GM04504 (cell line): ENCODE results near the gene TM9SF1.
A peak's percentile ranks its signal among the peaks of the same experiment; 100 is the strongest.

Experiments
- DNase-seq: peaks from one replicate; pipeline ENCODE4 v3.0.0-alpha.2; 2012; ENCODE audit warnings: low read depth

TM9SF1 gene

DNA sequence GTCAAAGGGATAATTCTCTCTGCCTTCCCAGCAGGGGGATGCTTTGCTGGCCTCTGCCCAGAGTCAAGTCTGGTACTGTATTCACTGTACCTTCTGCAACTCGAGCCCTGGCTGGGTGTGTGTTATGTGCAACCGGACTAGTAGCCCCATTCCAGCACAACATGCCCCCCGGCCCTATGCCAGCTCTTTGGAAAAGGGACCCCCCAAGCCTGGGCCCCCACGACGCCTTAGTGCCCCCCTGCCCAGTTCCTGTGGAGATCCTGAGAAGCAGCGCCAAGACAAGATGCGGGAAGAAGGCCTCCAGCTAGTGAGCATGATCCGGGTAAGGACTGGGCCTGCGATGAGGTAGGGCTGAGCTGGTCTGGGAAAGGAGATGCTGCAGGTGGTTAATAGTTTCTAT, 44.7 kb downstream of the TM9SF1 start:
- no peak for DNase-seq

DNA sequence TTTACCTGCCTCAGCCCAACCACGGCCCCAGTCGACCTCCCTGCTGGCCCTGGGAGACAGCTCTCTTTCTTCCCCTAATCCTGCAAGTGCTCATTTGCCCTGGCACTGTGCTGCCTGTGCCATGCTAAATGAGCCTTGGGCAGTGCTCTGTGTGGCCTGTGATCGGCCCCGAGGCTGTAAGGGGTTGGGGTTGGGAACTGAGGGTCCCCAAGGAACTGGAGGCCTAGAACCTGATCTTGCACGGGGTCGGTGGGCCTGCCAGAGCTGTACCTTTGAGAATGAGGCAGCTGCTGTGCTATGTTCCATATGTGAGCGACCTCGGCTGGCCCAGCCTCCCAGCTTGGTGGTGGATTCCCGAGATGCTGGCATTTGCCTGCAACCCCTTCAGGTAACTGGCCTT, 45.2 kb downstream of the TM9SF1 start:
- no peak for DNase-seq

DNA sequence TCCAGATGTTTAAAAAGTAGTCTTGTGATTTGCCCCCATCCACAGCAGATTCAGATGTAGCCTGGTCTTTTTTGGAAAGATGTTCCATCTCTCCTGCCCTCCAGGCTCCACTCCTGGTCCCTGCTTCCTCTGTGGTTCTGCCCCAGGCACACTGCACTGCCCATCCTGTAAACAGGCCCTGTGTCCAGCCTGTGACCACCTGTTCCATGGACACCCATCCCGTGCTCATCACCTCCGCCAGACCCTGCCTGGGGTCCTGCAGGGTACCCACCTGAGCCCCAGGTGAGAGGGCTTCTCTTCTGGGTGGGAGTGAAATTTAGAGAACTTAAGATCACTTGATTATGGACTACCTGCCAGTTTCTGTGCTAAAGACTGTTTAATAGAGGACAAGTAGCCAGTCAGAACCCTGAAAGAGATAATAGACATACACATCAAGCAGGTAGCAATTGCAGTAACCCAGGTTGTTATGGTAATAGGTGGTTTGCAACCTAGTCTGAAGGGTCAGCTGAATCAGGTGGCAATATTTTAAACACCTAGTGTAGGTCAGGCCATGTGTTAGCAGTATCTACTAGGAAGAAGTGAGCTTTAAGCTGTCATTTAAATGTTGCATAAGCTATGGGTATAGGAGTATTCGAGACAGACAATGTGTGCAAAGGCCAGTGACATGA, 45.8 kb downstream of the TM9SF1 start:
- no peak for DNase-seq

DNA sequence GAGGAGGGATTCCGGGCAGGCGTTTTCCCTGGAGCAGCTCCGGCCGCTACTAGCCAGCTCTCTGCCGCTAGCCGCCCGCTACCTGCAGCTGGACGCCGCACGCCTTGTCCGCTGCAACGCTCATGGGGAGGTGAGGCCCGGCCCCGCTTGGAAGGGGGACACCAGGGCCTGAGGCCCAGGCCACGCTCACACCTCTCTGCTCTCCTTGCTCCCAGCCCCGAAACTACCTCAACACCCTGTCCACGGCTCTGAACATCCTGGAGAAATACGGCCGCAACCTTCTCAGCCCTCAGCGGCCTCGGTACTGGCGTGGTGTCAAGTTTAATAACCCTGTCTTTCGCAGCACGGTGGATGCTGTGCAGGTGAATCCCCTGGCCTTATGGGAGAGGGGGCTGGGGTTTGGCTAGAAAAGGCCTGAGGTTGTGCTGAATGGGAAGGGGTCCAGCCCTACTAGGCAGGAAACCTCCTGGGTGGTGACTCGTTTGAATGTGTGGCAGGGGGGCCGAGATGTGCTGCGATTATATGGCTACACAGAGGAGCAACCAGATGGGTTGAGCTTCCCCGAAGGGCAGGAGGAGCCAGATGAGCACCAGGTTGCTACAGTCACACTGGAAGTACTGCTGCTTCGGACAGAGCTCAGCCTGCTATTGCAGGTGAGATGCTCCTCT, 47.3 kb downstream of the TM9SF1 start:
- no peak for DNase-seq

DNA sequence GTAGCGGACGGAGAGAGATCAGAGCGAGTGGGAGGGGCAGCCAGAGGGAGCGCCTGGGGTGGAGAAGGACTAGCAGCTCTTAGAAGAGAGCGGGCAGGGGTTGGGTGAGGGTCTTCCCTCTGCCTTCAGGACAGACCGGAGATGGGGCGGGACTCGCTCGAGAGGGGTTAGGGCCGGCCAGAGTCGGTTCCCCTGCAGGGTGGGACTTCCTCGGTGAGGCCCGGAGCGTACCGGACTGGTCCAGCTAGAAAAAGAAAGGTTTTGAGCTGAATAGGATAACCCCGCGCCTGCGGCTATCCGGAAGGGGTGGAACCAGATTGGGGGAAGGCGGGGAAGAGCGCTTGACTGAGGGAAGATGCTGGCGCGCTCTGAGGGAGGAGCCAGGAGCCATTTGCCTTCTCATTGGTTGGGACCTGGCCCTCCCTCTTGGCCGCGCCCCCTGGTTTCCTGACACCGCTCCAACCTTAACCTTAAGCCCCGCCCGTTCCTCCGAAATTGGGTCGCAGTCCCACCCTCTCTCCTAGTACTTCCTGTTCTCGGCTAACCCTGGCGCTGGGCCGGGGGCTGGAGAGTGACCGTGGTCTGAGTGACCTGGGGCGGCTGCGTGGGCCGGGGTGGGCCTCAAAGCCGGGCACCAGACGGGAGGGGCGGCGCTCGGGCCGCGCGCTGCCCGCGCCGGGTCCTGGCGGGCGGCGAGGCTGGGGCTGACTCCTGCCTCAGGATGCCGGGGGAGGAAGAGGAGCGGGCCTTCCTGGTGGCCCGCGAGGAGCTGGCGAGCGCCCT, 48.1 kb downstream of the TM9SF1 start, which contains the start of gene RNF31:
TSS of gene RNF31 (plus strand) at position 521 of the 783 bp plus-strand sequence. CDS start at position 722, 201 bp downstream.
- DNase-seq = peak; percentile 97

DNA sequence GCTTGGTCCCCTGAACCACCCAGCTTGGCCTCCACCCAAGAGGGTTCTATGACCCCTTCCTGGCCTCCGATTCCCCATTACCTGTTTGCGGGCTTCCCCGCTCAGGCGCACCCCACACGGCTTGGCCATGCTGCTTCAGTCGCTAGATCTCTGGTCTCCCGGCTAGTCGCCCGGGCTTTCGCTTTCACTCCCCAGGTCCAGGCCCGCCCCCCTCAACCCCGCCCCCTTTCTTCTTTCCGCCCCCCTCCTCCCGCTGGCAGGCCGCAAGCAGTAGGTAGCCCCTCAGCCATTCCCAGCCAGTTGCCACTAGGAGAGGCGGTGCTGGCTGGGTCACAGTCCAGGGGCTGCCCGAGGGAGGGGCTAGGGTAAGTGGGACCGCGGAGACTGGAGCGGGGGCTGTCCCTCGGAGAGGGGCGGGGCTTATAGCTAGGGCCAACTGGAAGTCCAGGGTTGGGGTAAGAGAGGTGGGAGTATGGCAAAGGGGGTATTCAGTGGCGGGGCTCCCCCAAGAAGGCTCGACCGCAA, 48.7 kb downstream of the TM9SF1 start, which contains the start of gene PSME2:
TSS of gene PSME2 (minus strand) at position 158 of the 525 bp plus-strand sequence. CDS start at position 129, 29 bp downstream.
- peak; percentile 89 for DNase-seq

DNA sequence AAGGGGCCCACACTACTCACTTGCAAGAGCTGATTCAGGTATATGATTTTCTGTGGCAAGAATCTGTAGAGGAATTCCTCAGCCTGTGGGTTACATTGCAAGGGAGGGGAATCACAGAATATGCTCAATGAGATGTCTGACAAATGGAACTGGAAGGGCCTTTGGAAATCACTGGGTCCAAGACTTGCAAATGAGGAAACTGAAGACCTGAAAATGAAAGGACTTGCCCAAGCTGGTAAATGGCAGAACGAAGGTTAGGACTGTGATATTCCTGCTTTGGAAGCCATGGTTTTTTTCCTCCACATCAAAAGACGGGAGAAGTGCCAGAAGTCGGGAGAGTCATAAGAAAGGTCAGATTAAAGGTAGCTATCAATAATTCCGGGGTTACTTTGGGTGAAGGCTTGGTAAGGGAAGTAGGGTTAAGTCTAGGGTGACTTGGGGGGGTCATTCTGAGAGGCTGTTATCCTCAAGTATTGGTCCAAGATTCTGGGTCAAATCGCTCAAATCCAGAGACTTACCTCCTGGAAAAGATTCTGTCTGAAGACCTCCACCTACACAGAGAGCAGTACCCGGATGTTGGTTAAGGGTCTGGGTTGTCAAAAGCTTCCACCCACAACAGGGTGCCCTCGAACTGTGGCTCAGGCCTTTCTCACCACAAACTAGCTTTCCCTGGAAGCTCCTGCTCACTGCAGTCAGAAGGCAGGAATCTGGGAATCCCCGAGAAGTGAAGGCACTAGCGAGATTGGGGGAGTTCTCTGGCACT, 49.4 kb downstream of the TM9SF1 start:
- DNase-seq = no peak

DNA sequence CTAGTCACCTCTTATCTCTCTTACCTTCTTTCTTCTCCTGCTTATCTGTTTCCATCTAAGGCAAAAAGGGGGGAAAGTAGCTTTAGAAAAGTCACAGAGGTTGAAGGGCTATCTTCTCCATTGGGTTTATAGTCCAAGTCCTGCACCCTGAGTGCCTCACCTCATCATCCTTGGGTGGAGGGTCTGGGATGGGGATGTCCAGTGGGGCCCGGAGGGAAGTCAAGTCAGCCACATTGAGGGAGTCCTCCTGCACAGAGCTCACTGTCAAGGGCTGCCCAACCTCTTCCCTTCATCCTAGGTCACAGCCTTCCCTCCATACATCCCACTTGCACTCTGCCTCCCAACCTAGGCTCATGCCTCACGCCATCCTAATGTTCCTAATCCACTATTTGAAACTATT, 50.0 kb downstream of the TM9SF1 start:
- no peak for DNase-seq

DNA sequence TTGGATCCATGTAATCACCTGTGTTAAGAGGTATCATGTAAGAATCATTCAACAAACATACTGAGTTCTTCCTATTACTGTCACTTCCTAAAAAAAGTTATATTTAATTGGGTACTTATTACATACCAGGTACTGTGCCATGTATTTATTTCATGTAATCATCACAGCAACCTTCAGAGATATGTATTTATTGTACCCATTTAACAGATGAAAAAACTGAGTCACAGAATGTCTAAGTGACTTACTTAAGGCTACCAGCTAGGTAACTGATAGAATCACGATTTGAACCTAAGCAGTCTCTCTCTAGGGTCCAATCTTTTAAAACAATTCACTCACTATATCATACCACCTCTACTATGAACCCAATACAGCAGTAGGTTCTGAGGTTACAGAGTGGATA, 50.8 kb downstream of the TM9SF1 start:
- no peak for DNase-seq

DNA sequence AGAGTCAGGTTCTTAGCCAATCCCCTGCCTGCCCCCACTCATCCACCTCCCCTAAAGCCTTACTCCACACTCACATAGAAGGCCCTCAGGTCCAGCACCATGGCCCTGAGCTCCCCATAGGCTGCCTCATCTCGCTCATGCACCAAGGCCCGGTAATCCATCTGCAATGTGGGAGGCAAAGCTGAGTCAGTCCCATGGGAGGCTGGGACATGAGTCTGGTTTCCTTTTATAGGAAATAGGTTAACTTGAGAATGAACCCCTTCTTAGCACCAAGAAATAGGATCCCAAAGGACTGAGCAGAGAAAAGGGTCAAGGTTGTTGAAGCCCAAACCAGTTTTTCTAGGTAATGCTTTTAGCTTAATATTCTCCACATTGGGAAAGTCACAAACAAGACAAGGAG, 51.7 kb downstream of the TM9SF1 start:
- no peak for DNase-seq

DNA sequence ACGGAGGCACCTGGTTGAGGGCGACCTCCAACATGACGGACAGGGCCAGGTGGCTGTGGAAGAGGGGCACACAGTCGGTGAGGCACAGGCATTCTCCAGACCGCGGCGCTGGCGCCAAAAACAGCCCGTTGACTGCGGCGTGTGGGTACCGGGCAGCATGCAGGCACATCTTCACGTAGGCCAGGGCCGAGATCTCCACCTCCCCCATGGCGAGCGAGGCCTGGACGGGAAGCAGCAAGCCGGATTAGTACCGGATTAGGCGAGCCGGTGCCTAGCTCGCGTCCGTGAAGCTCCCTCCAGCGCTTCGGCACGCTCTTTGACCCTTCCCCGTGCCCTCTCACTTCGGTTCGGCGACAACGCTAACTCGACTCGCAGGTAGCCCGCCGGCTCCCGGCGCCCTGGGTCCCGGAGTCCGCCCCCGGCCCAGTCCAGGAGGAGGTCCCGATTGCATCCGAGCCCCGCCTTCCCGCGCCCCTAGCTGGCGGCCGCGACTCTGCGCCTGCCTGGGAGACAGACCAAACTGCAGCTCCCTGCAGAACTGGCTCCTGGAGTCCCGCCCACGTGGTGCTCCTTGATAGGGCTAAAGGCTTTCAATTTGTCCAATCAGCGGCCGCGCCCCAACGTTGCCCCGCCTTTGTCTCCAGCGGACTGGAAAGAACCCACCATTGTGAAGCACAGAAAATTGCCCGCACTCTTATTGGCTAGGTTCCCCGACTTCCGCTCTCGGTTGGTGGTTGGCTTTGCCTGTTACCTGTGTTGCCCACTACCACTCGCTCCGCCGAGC, 54.0 kb downstream of the TM9SF1 start, which contains the start of gene EMC9:
TSS of gene EMC9 (minus strand) at position 495 of the 784 bp plus-strand sequence. CDS start at position 208, 287 bp downstream.
- DNase-seq = peak; percentile 97

DNA sequence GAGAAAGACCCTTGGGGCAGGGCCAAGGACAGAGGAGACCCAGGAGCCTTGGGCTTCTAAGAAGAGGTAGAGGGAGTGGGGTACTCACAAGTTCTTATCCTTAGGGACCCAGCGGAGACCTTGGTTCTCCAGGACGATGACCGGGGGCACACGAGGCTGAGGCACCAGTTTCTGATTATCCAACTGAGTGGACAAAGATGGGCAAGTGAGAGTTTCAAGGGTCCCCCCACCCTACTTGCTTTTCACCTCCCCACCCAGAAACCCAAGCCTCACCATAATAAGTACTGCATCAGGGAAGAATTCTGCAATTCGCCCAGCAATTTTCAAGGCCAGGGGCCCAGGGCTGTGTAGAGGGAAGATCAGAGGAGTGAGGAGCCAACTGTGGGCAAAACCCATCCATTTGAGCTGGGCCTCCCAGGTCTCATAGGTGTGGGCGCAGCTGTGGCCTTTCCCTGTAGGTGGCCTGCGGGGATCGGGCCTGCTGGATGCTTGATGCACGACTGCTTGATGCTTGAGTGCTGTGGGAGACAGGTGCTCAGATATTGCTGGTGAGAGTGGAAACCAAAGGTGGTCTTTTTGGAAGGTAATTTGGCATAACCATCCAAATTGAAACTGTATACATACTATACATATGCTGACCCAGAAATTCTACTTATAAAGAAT, 55.8 kb downstream of the TM9SF1 start:
- no peak for DNase-seq
